Stimulated activated naive CD4-positive, alpha-beta T cell treated with Interleukin-2 at 50 U/mL for 16 hours (primary cell): ENCODE measurements around the gene CDK6.

Source experiments
- DNase-seq: peaks from one replicate; lab custom pipeline; 2025; lab: John Stamatoyannopoulos, UW

CDK6 gene

GRCh38 chr7:92845736-92846135 is 9.4 kb upstream of the CDK6 start:
- no peak for DNase-seq

- DNase-seq: no peak
Measured at GRCh38 chr7:92843781-92844180, 7.4 kb upstream of the CDK6 start.

DNA sequence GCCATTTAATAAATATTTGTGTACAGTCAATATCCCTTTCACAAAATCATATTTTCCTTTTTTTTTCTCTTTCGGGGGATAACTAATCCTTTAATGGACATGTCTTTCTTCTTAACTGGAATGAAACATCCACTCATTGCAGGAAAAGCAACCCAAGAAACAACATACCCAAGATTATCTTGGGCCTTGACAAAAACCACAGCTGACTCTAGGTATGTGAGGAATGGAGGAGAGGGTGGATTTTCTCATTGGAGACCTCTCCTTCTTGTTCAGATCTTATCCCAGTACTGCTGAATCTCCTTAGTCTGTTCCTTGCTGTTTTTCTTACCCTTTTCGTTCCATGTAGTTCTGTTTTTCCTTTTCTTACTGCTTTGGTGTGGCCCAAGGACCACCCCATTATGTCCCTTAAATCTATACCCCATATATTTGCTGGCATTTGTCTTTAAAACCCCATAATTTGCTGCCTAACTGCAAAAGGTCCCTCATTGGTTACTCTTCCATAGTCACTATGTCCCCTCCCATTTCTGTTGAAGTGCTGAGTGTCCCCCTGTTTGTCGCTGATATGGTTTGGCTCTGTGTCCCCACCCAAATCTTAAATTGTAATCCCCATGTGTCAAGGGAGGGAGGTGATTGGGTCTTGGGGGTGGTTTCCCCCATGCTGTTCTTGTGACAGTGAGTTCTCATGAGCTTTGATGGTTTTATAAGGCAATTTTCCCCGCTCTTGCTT is 6.8 kb upstream of the CDK6 start:
- DNase-seq: no peak

- DNase-seq: no peak
Measured at GRCh38 chr7:92841192-92841591, 4.8 kb upstream of the CDK6 start.

DNA sequence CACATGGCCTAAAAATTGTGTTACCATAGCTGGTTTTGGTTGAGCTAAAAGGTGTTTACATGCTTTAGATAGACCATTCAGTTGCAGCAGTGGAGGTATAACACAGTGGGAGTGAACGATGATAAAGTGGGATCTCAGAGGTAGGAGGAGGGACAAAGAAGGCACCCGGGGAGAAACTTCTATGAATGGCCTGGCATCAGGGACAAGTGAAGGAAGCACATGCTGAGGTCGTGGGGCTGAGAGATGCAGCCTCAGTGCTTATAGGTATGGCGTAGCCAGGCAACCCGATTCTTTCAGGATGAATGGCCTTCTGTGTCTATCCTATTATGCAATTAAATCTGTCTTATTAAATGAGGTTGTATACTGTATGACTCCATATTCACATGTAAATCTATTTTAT is 3.9 kb upstream of the CDK6 start:
- DNase-seq: no peak

- no peak for DNase-seq
Measured at GRCh38 chr7:92839901-92840300, 3.5 kb upstream of the CDK6 start.

DNA sequence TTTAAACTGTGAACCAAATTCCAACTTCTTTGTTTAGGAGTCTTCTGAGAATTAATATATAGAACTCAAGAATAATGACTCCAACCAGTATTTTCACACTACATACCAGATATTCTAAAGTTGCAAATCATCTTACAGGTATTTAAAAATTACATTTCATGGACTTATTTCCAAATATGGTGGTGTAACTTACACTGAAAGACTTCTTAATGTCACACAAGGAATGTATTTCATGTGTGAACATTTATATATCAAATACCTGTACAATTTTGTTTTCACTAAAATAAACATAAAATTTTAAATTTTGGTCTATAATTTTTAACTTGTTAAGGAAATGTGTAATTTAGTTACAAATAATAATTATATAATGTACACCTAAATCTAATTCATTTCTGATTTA is 2.6 kb upstream of the CDK6 start:
- DNase-seq: no peak

DNA sequence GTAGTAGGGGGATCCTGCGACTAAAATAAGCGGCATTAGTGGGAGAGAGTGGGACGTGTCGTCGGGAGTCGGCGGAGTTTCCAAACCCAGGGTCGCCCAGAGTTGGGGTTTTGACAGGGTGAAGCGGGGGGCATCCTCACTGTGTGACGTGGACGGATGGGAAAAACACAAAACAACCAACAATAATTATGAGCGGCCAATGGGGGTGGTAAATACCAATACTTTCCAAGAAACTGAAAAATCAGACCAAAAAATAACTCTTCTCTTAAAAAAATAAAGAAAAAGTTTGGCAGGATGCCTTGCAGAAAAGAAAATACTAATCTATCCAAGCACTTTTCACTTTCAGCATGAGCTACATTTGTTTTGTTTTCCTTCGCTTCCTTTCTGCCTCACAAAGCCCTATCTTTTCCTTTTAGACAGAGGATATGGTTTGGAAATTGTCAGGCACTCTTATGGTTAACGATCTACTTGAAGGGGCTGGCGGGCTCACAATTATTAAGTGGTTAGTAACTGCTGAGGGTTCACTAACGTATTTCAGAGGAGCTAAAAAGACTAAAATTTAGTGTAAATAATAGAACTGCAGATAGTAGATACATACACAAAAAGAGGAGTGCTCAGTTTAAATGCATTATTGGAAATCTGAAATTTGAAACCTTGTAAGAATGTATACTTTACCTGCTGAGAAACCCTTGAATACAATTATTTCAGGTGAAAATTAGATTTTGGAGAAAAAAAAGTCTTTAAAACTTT is 802 bp upstream of the CDK6 start:
- no peak for DNase-seq

GRCh38 chr7:92835851-92836488 is 403 bp downstream of the CDK6 start:
- DNase-seq: peak; percentile 54

- peak; percentile 59 for DNase-seq
Measured at GRCh38 chr7:92835261-92835850, 1.0 kb downstream of the CDK6 start.

GRCh38 chr7:92834507-92835260 is 1.7 kb downstream of the CDK6 start:
- no peak for DNase-seq

- peak; percentile 84 for DNase-seq
Measured at GRCh38 chr7:92833766-92834506, 2.4 kb downstream of the CDK6 start.

DNA sequence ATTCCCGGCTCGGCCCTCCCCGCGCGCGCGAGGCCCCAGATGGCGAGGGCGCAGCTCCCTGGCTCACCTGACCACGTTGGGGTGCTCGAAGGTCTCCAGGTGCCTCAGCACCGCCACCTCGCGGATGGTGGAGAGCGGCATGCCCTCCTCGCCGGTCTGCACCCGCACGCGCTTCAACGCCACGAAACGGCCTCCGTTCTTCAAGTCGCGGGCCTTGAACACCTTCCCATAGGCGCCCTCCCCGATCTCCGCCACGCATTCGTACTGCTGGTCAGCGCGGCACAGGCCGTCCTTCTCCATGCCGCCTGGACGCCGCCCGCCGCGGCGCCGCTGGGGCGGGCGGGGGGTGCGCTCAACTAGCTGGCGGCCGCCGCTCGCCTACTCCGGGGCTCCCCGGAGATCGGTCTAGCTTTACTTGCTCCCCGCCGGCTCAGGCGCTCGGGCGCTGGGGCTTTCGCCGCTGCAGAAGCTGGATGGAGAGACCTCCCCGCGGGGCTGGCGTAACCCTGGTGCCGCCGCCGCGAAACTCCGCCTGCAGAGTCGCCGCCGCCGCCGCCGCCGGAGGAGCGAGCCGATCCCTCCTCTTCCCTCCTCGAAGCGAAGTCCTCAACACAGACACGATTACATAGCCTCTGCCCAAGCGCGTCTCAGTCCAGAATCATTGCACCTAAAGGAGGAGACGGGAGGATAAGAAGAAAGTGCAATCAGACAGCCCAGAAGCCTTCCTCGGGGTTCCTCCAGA is 3.2 kb downstream of the CDK6 start:
- DNase-seq: peak; percentile 86

GRCh38 chr7:92832534-92833023 is 3.8 kb downstream of the CDK6 start:
- DNase-seq: peak; percentile 59

GRCh38 chr7:92831716-92832533 is 4.4 kb downstream of the CDK6 start:
- peak; percentile 39 for DNase-seq

- DNase-seq: no peak
Measured at GRCh38 chr7:92830532-92831110, 5.8 kb downstream of the CDK6 start.

DNA sequence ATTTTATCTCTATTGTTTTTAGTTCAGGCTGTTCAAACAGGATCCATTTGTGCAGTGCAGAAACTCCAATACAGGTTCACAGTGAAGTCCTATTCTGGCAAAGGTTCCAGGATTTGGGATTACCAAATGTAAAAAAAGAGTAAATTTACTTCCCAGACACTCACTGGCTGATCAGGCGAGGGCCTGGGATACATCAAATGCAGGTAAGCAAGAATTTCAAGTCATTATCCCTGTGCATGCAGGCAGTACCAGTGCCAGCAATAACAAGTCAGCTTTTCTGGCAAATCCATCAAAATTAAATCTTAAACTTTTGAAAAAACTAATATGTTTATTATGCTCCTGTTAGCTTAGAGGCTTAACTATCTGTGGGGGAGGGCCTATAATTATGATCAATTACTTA is 6.3 kb downstream of the CDK6 start:
- no peak for DNase-seq

DNA sequence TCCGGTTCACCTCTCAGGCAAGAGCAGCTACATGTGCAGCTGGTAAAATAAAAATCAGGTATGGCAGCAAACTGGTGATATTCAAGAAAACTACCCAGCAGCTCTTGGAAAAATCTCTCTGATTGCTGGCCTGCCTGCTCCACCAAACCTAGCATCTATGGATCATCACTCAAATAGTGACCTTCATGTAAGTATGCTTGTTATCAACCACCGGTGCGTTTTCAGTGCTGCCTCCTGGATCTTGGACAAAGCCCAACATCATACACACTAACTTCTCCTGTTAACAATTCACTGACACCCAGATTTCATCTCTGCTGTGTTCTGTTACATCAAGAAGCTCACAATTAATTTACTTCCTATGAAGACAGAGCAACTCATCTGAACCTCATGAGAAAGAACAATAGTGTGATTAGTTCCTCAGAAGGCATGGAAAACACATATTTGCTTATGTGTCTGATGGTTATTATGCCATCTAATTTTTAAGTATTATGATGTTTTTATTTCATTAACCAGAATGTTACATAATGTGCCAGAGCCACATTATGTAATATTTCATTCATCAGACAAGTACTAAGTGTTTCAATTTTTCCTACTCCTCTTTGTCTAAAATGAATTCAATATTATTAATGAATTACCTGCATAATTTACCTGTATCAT is 8.8 kb downstream of the CDK6 start:
- no peak for DNase-seq
